ENCODE measurements around the gene PTPRA.

Gene PTPRA

GRCh38 chr20:2872459-2873009, 747 bp upstream of the PTPRA start:
- Histone ChIP-seq H2BK12ac (ENCODE audit: low read length) (no peak overlapping the region), H3K14ac (ENCODE audit: low read length) (peak overlapping the region; percentile 26), H3K27me3 (ENCODE audit: control insufficient read depth in 3 of 3, insufficient read depth in 3 of 3, low read depth in 1 of 3, low read length in 3 of 3) (peaks cover 0 to 4% (median 0%) of the 10 kb centered on the region in 3 experiments), H2BK15ac (ENCODE audit: low read length) (peak overlapping the region; percentile 32), H3K9ac (ENCODE audit: low read depth, low read length, poor library complexity) (peak overlapping the region; percentile 87), H4K8ac (ENCODE audit: low read depth, low read length) (peak overlapping the region; percentile 43), H3K18ac (ENCODE audit: low read length) (peak overlapping the region; percentile 94), H2AFZ (ENCODE audit: low read length) (peak overlapping the region; percentile 84), H2AK5ac (ENCODE audit: low read depth, low read length) (peak overlapping the region; percentile 53), H3K4me1 (ENCODE audit: control insufficient read depth in 2 of 2, insufficient read depth in 1 of 2, low read depth in 1 of 2, low read length in 2 of 2) (peaks cover 12 to 19% of the 10 kb centered on the region in 2 donors), H3K4me3 (ENCODE audit: low read length in 2 of 2) (peak overlapping the region; percentile 86 to 95), H3K23ac (ENCODE audit: low read depth, low read length, poor library complexity) (peak overlapping the region; percentile 46), H3K36me3 (replicated peaks in 1 of 2; ENCODE audit: control insufficient read depth in 2 of 2, insufficient read depth in 2 of 2, low read length in 2 of 2) (peaks cover 3 to 29% of the 10 kb centered on the region in 2 donors), H2BK120ac (ENCODE audit: low read depth, low read length) (peak overlapping the region; percentile 77), H3K27ac (replicated peaks; ENCODE audit: low read length) (no peak overlapping the region), H3K79me1 (ENCODE audit: low read depth, low read length) (no peaks in the 10 kb centered on the region), H2BK5ac (ENCODE audit: low read length) (no peak overlapping the region), H3K9me3 (replicated peaks in 1 of 2; ENCODE audit: control insufficient read depth in 2 of 2, insufficient read depth in 1 of 2, low read depth in 1 of 2, low read length in 2 of 2) (no peaks in the 10 kb centered on the region), H4K91ac (ENCODE audit: low read depth, low read length, poor library complexity) (no peak overlapping the region), H3K4me2 (ENCODE audit: insufficient read depth, low read length, poor library complexity, severe bottlenecking) (peak overlapping the region; percentile 93), H3K4ac (ENCODE audit: low read length) (no peak overlapping the region)
- WGBS, 2 donors (ENCODE audit: extremely low coverage in 2 of 2, insufficient read length in 2 of 2, insufficient replicate concordance in 1 of 2), result no CpG with 5 or more reads among the region's 49 CpGs
- DNase-seq (ENCODE audit: low spot score), result peak; percentile 69

DNA sequence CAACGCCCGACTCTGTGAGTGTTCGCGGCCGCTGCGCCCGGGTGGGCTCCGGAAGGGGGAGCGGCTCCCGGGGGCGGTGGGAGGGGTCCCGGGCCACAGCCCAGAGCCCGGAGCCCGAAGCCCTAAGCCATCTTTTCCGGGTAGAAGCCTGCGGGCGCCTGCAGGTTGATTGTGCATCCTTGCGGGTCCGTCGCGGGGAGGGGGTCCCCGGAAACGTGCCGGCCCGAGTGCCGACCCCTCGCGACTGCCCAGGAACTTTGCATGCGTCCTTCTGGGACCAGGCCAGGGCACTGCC, 413 bp downstream of the PTPRA start:
- Histone ChIP-seq H3K9ac (ENCODE audit: low read depth, low read length, poor library complexity) (peak overlapping the region; percentile 32), H3K79me1 (ENCODE audit: low read depth, low read length) (peaks cover 2% of the 10 kb centered on the region), H3K4me3 (ENCODE audit: low read length in 2 of 2) (peak overlapping the region; percentile 86 to 95), H3K4me2 (ENCODE audit: insufficient read depth, low read length, poor library complexity, severe bottlenecking) (peak overlapping the region; percentile 47), H3K4me1 (ENCODE audit: control insufficient read depth in 2 of 2, insufficient read depth in 1 of 2, low read depth in 1 of 2, low read length in 2 of 2) (peaks cover 12 to 19% of the 10 kb centered on the region in 2 donors), H4K91ac (ENCODE audit: low read depth, low read length, poor library complexity) (no peak overlapping the region), H2AFZ (ENCODE audit: low read length) (peak overlapping the region; percentile 84), H2BK15ac (ENCODE audit: low read length) (no peak overlapping the region), H2BK120ac (ENCODE audit: low read depth, low read length) (peak overlapping the region; percentile 19), H4K8ac (ENCODE audit: low read depth, low read length) (no peak overlapping the region), H3K23ac (ENCODE audit: low read depth, low read length, poor library complexity) (no peak overlapping the region), H3K36me3 (replicated peaks in 1 of 2; ENCODE audit: control insufficient read depth in 2 of 2, insufficient read depth in 2 of 2, low read length in 2 of 2) (peaks cover 3 to 39% of the 10 kb centered on the region in 2 donors), H2BK5ac (ENCODE audit: low read length) (peak overlapping the region; percentile 40), H2BK12ac (ENCODE audit: low read length) (no peak overlapping the region), H3K27ac (replicated peaks; ENCODE audit: low read length) (peak overlapping the region; percentile 87), H3K9me3 (replicated peaks in 1 of 2; ENCODE audit: control insufficient read depth in 2 of 2, insufficient read depth in 1 of 2, low read depth in 1 of 2, low read length in 2 of 2) (no peaks in the 10 kb centered on the region), H3K14ac (ENCODE audit: low read length) (no peak overlapping the region), H3K18ac (ENCODE audit: low read length) (peak overlapping the region; percentile 78), H3K27me3 (ENCODE audit: control insufficient read depth in 3 of 3, insufficient read depth in 3 of 3, low read depth in 1 of 3, low read length in 3 of 3) (peaks cover 0 to 4% (median 0%) of the 10 kb centered on the region in 3 experiments), H3K4ac (ENCODE audit: low read length) (no peak overlapping the region), H2AK5ac (ENCODE audit: low read depth, low read length) (no peak overlapping the region)
- no CpG with 5 or more reads among the region's 29 CpGs for WGBS, 2 donors (ENCODE audit: extremely low coverage in 2 of 2, insufficient read length in 2 of 2, insufficient replicate concordance in 1 of 2)
- peak; percentile 65 for DNase-seq (ENCODE audit: low spot score)

DNA sequence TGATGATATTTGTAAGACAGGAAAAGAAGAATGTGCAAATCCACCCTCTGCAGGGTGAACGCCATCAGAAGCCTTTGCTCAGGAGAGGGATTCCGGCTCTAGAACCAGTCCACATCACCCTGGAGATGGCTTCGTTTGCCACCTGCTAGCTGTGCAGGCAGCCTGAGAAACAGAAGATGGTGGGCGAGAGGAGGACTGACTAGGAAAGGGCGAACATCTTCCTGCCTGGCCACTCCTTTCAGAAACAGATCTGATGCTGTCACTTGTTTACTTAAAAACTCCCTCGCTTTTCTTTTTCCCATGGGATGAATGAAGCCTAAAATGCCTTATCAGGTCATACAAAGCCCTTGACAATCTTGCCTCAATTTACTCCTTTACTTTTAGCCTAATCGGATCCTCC, 1.2 kb downstream of the PTPRA start:
- no peak overlapping the region for H2BK5ac ChIP-seq (ENCODE audit: low read length)
- H3K9ac ChIP-seq (ENCODE audit: low read depth, low read length, poor library complexity), result no peak overlapping the region
- no peak for DNase-seq (ENCODE audit: low spot score)
- no peak overlapping the region for H4K91ac ChIP-seq (ENCODE audit: low read depth, low read length, poor library complexity)
- peaks cover 12 to 19% of the 10 kb centered on the region in 2 donors for H3K4me1 ChIP-seq (ENCODE audit: control insufficient read depth in 2 of 2, insufficient read depth in 1 of 2, low read depth in 1 of 2, low read length in 2 of 2)
- H3K27ac ChIP-seq (replicated peaks; ENCODE audit: low read length), result no peak overlapping the region
- no peak overlapping the region for H2BK12ac ChIP-seq (ENCODE audit: low read length)
- no CpG with 5 or more reads among the region's 7 CpGs for WGBS, 2 donors (ENCODE audit: extremely low coverage in 2 of 2, insufficient read length in 2 of 2, insufficient replicate concordance in 1 of 2)
- H2AK5ac ChIP-seq (ENCODE audit: low read depth, low read length), result no peak overlapping the region
- H3K23ac ChIP-seq (ENCODE audit: low read depth, low read length, poor library complexity), result no peak overlapping the region
- H4K8ac ChIP-seq (ENCODE audit: low read depth, low read length), result no peak overlapping the region
- H3K14ac ChIP-seq (ENCODE audit: low read length), result no peak overlapping the region
- no peak overlapping the region for H2BK120ac ChIP-seq (ENCODE audit: low read depth, low read length)
- peaks cover 3% of the 10 kb centered on the region for H3K79me1 ChIP-seq (ENCODE audit: low read depth, low read length)
- H2BK15ac ChIP-seq (ENCODE audit: low read length), result no peak overlapping the region
- H3K4me2 ChIP-seq (ENCODE audit: insufficient read depth, low read length, poor library complexity, severe bottlenecking), result peak overlapping the region; percentile 43
- no peak overlapping the region for H2AFZ ChIP-seq (ENCODE audit: low read length)
- H3K4ac ChIP-seq (ENCODE audit: low read length), result no peak overlapping the region
- no peaks in the 10 kb centered on the region for H3K9me3 ChIP-seq (replicated peaks in 1 of 2; ENCODE audit: control insufficient read depth in 2 of 2, insufficient read depth in 1 of 2, low read depth in 1 of 2, low read length in 2 of 2)
- H3K36me3 ChIP-seq (replicated peaks in 1 of 2; ENCODE audit: control insufficient read depth in 2 of 2, insufficient read depth in 2 of 2, low read length in 2 of 2), result peaks cover 3 to 45% of the 10 kb centered on the region in 2 donors
- peak overlapping the region; percentile 43 to 95 for H3K4me3 ChIP-seq (ENCODE audit: low read length in 2 of 2)
- H3K27me3 ChIP-seq (ENCODE audit: control insufficient read depth in 3 of 3, insufficient read depth in 3 of 3, low read depth in 1 of 3, low read length in 3 of 3), result peaks cover 0 to 4% (median 0%) of the 10 kb centered on the region in 3 experiments
- H3K18ac ChIP-seq (ENCODE audit: low read length), result no peak overlapping the region

GRCh38 chr20:2875690-2876203, 2.5 kb downstream of the PTPRA start:
- no peak for DNase-seq (ENCODE audit: low spot score)
- Histone ChIP-seq H3K27me3 (ENCODE audit: control insufficient read depth in 3 of 3, insufficient read depth in 3 of 3, low read depth in 1 of 3, low read length in 3 of 3) (peaks cover 0 to 4% (median 0%) of the 10 kb centered on the region in 3 experiments), H2BK15ac (ENCODE audit: low read length) (no peak overlapping the region), H3K4me3 (ENCODE audit: low read length in 2 of 2) (no peak overlapping the region), H2AFZ (ENCODE audit: low read length) (no peak overlapping the region), H4K8ac (ENCODE audit: low read depth, low read length) (no peak overlapping the region), H2BK5ac (ENCODE audit: low read length) (no peak overlapping the region), H3K23ac (ENCODE audit: low read depth, low read length, poor library complexity) (no peak overlapping the region), H2BK12ac (ENCODE audit: low read length) (no peak overlapping the region), H2BK120ac (ENCODE audit: low read depth, low read length) (no peak overlapping the region), H3K79me1 (ENCODE audit: low read depth, low read length) (peaks cover 3% of the 10 kb centered on the region), H2AK5ac (ENCODE audit: low read depth, low read length) (no peak overlapping the region), H3K9me3 (replicated peaks in 1 of 2; ENCODE audit: control insufficient read depth in 2 of 2, insufficient read depth in 1 of 2, low read depth in 1 of 2, low read length in 2 of 2) (no peaks in the 10 kb centered on the region), H3K4me2 (ENCODE audit: insufficient read depth, low read length, poor library complexity, severe bottlenecking) (no peak overlapping the region), H3K36me3 (replicated peaks in 1 of 2; ENCODE audit: control insufficient read depth in 2 of 2, insufficient read depth in 2 of 2, low read length in 2 of 2) (peaks cover 3 to 58% of the 10 kb centered on the region in 2 donors), H3K4ac (ENCODE audit: low read length) (no peak overlapping the region), H3K14ac (ENCODE audit: low read length) (no peak overlapping the region), H3K27ac (replicated peaks; ENCODE audit: low read length) (no peak overlapping the region), H4K91ac (ENCODE audit: low read depth, low read length, poor library complexity) (no peak overlapping the region), H3K18ac (ENCODE audit: low read length) (no peak overlapping the region), H3K9ac (ENCODE audit: low read depth, low read length, poor library complexity) (peak overlapping the region; percentile 7), H3K4me1 (ENCODE audit: control insufficient read depth in 2 of 2, insufficient read depth in 1 of 2, low read depth in 1 of 2, low read length in 2 of 2) (peaks cover 10 to 14% of the 10 kb centered on the region in 2 donors)
- WGBS, 2 donors (ENCODE audit: extremely low coverage in 2 of 2, insufficient read length in 2 of 2, insufficient replicate concordance in 1 of 2), result no CpG with 5 or more reads among the region's 5 CpGs
